Inflammatory macrophage treated with lipopolysaccharide for 4 hours (primary cell): ENCODE results near the gene EXOC4.
A peak's percentile ranks its signal among the peaks of the same experiment; 100 is the strongest.
"Not testable (repeated sequence)": the region's sequence is repeated elsewhere in the genome, so short reads cannot be mapped to it uniquely, and the experiment has no call there.

Experiments used
- DNase-seq: peaks from one replicate; pipeline ENCODE4 v3.0.0-alpha.2; 2020

EXOC4 gene

GRCh38 chr7:133584956-133585668 is 332.2 kb downstream of the EXOC4 start:
- peak; percentile 62 for DNase-seq

GRCh38 chr7:133586253-133586652 is 333.4 kb downstream of the EXOC4 start:
- DNase-seq = no peak

GRCh38 chr7:133587903-133588302 is 335.0 kb downstream of the EXOC4 start:
- DNase-seq = no peak

GRCh38 chr7:133590795-133591194 is 337.9 kb downstream of the EXOC4 start:
- DNase-seq = no peak

GRCh38 chr7:133591704-133592340 is 338.9 kb downstream of the EXOC4 start:
- DNase-seq = no peak

GRCh38 chr7:133593561-133593960 is 340.7 kb downstream of the EXOC4 start:
- DNase-seq = no peak

GRCh38 chr7:133601617-133602016 is 348.7 kb downstream of the EXOC4 start:
- no peak for DNase-seq

- DNase-seq = no peak
Observed at GRCh38 chr7:133602291-133602690, 349.4 kb downstream of the EXOC4 start.

GRCh38 chr7:133606991-133607390 is 354.1 kb downstream of the EXOC4 start:
- DNase-seq = no peak

GRCh38 chr7:133609806-133610205 is 356.9 kb downstream of the EXOC4 start:
- DNase-seq = no peak

- DNase-seq = no peak
Observed at GRCh38 chr7:133611955-133612354, 359.1 kb downstream of the EXOC4 start.

- no peak for DNase-seq
Observed at GRCh38 chr7:133613250-133613790, 360.4 kb downstream of the EXOC4 start.

GRCh38 chr7:133614251-133614650 is 361.4 kb downstream of the EXOC4 start:
- no peak for DNase-seq

- no peak for DNase-seq
Observed at GRCh38 chr7:133618970-133619369, 366.1 kb downstream of the EXOC4 start.

- no peak for DNase-seq
Observed at GRCh38 chr7:133619491-133619890, 366.6 kb downstream of the EXOC4 start.

- no peak for DNase-seq
Observed at GRCh38 chr7:133623721-133624120, 370.8 kb downstream of the EXOC4 start.

GRCh38 chr7:133625046-133625445 is 372.2 kb downstream of the EXOC4 start:
- peak; percentile 48 for DNase-seq

- DNase-seq = no peak
Observed at GRCh38 chr7:133629701-133630100, 376.8 kb downstream of the EXOC4 start.

GRCh38 chr7:133633055-133633454 is 380.2 kb downstream of the EXOC4 start:
- peak; percentile 76 for DNase-seq

GRCh38 chr7:133635541-133635940 is 382.7 kb downstream of the EXOC4 start:
- DNase-seq = no peak

- DNase-seq = no peak
Observed at GRCh38 chr7:133638857-133639256, 386.0 kb downstream of the EXOC4 start.

GRCh38 chr7:133641436-133641835 is 388.6 kb downstream of the EXOC4 start:
- no peak for DNase-seq

- no peak for DNase-seq
Observed at GRCh38 chr7:133642907-133643306, 390.0 kb downstream of the EXOC4 start.

- not testable (repeated sequence) for DNase-seq
Observed at GRCh38 chr7:133643652-133644051, 390.8 kb downstream of the EXOC4 start.
